ENCODE results near the gene CRYZL1.

GRCh38 chr21:33650230-33650629 is 8.7 kb upstream of the CRYZL1 start:
- no peak for TF ChIP-seq CTCF (optimal IDR thresholded peaks at IDR 0.05 in 1 of 3, IDR thresholded peaks at IDR 0.05 in 1 of 3, conservative IDR thresholded peaks at IDR 0.05 in 1 of 3; ENCODE audit: extremely low read depth in 1 of 3, insufficient read depth in 2 of 3, low read length in 3 of 3)
- no peak for TF ChIP-seq EZH2 (IDR thresholded peaks at IDR 0.05; ENCODE audit: low read length)
